Measurements from ENCODE around the gene GDAP2. TPM values are rescaled to one million over a fixed set of nuclear protein-coding genes. Genes with fewer than 3 reads are reported as not detected.

Gene GDAP2
- total and polyA plus RNA-seq, 10 donors: 3.0 to 44.6 (median 33.3) TPM

DNA sequence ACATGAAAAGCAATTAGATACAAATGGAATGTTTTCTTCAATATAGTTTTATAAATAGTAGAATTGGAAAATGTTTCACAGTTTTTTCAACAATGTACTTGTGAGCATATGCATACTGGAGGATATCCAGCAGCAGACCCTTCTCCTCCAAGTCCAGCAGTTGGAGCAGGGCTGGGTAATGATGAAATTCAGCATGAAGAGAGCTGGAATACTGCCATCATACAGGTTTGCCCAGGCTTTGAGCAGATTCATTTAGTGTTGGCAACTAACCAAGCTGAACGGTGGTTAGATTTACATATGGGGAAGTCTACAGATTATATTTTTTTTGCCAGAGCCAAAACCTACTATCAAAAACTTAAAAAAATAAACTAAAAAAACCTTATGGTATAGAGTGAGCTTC, 38.5 kb upstream of the GDAP2 start:
- Histone ChIP-seq H3K4me1 (no peaks in the 10 kb centered on the region), H3K36me3 (peaks cover 0 to 12% (median 2%) of the 10 kb centered on the region in 6 donors), H3K4me3 (no peak overlapping the region), H3K9me3 (no peaks in the 10 kb centered on the region), H3K27me3 (replicated peaks in 1 of 7) (no peaks in the 10 kb centered on the region), H3K27ac (no peak overlapping the region)
- intact Hi-C loops (cut with DNase I; ENCODE audit: low total_unique reads): no loop called here
- 2 to 33% (median 18%) methylated on average over 1 of the region's 1 CpG for WGBS, 5 donors
- no peak for TF ChIP-seq POLR2A (IDR thresholded peaks at IDR 0.05)
- TF ChIP-seq POLR2AphosphoS5 (IDR thresholded peaks at IDR 0.05): no peak
- TF ChIP-seq, protein P1, sequence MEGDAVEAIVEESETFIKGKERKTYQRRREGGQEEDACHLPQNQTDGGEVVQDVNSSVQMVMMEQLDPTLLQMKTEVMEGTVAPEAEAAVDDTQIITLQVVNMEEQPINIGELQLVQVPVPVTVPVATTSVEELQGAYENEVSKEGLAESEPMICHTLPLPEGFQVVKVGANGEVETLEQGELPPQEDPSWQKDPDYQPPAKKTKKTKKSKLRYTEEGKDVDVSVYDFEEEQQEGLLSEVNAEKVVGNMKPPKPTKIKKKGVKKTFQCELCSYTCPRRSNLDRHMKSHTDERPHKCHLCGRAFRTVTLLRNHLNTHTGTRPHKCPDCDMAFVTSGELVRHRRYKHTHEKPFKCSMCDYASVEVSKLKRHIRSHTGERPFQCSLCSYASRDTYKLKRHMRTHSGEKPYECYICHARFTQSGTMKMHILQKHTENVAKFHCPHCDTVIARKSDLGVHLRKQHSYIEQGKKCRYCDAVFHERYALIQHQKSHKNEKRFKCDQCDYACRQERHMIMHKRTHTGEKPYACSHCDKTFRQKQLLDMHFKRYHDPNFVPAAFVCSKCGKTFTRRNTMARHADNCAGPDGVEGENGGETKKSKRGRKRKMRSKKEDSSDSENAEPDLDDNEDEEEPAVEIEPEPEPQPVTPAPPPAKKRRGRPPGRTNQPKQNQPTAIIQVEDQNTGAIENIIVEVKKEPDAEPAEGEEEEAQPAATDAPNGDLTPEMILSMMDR (IDR thresholded peaks at IDR 0.05 in 8 of 11, conservative IDR thresholded peaks at IDR 0.05 in 3 of 11): no peak
- no peak for DNase-seq

DNA sequence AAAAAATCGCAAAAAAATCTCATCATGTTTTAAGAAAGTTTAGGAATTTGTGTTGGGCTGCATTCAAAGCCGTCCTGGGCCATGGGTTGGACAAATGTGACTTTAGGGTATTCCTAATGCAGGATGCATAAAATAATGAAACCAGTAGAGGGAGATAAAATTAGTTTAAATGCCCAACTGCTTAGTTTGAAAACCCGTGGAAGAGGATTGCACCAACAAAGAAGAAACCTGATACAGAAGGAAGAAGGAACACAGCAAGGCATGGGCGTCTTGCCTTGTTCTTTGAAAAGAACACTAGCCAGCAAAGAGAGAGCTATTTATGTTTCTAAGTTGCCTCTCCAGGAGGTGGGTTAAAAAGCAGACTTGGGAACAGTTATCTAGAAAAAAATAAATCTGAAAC, 38.1 kb upstream of the GDAP2 start:
- TF ChIP-seq POLR2AphosphoS5 (IDR thresholded peaks at IDR 0.05) (no peak), POLR2A (IDR thresholded peaks at IDR 0.05) (no peak)
- TF ChIP-seq, protein P1 (IDR thresholded peaks at IDR 0.05 in 8 of 11, conservative IDR thresholded peaks at IDR 0.05 in 3 of 11): no peak
- no peak overlapping the region for H3K4me3 ChIP-seq
- no peaks in the 10 kb centered on the region for H3K27me3 ChIP-seq (replicated peaks in 1 of 7)
- no peaks in the 10 kb centered on the region for H3K4me1 ChIP-seq
- whole genome bisulfite sequencing, 5 donors: 56 to 67% (median 62%) methylated on average over 4 of the region's 4 CpGs
- H3K36me3 ChIP-seq: peaks cover 0 to 14% (median 6%) of the 10 kb centered on the region in 6 donors
- intact Hi-C loops (cut with DNase I; ENCODE audit: low total_unique reads): no loop called here
- no peak for DNase-seq
- H3K9me3 ChIP-seq: no peaks in the 10 kb centered on the region
- H3K27ac ChIP-seq: no peak overlapping the region

DNA sequence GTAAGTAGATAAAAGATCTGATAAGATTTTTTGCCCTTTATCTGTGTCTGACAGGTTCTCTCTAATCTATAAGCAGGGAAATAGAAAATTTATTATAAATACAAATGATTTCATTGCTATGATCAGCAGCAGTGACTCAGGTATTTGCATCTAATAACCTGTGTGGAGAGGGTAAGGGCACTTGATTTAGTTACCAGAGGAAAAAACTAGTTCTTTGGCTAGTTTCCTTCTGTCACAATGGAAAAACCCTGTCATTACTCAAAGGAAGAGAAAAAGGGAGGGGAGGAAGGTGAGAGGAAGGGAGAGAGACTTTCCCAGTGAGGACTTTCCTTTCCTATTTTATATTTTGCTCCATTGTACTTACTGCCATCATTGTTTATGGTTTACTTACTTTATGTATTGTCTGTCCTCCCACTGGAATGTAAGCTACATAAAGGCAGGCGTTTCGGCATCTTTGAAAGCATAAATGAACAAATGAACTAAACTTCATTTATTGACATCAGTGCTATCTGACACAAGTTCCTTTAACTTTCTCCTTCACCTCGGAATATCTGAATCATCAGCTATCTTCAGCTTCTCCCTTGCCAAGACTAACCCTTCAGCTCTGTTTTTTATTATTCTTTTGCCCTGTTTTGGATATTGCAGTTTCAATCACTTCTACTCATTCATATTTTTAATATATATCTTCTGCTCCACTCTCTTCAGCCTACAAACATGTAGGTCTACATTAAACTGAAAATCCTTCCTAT, 35.0 kb upstream of the GDAP2 start:
- H3K4me1 ChIP-seq: no peaks in the 10 kb centered on the region
- TF ChIP-seq POLR2A (IDR thresholded peaks at IDR 0.05) (no peak), POLR2AphosphoS5 (IDR thresholded peaks at IDR 0.05) (no peak)
- TF ChIP-seq, protein P1 (IDR thresholded peaks at IDR 0.05 in 8 of 11, conservative IDR thresholded peaks at IDR 0.05 in 3 of 11): no peak
- no peak overlapping the region for H3K4me3 ChIP-seq
- intact Hi-C loops (cut with DNase I; ENCODE audit: low total_unique reads): no loop called here
- 91 to 96% (median 95%) methylated on average over 3 of the region's 3 CpGs for WGBS, 5 donors
- H3K9me3 ChIP-seq: no peaks in the 10 kb centered on the region
- no peak overlapping the region for H3K27ac ChIP-seq
- no peak for DNase-seq
- H3K27me3 ChIP-seq (replicated peaks in 1 of 7): no peaks in the 10 kb centered on the region
- peaks cover 0 to 44% (median 20%) of the 10 kb centered on the region in 6 donors for H3K36me3 ChIP-seq

GRCh38 chr1:117959364-117959763, 29.9 kb upstream of the GDAP2 start:
- 75 to 85% (median 81%) methylated on average over 3 of the region's 3 CpGs for WGBS, 5 donors

More at GRCh38 chr1:117959364-117959763, 29.9 kb upstream of the GDAP2 start:
- DNase-seq: no peak
- intact Hi-C loops (cut with DNase I; ENCODE audit: low total_unique reads): no loop called here
- Histone ChIP-seq H3K27me3 (replicated peaks in 1 of 7) (no peaks in the 10 kb centered on the region), H3K4me3 (no peak overlapping the region), H3K4me1 (no peaks in the 10 kb centered on the region), H3K27ac (no peak overlapping the region), H3K9me3 (no peaks in the 10 kb centered on the region), H3K36me3 (peaks cover 0 to 89% (median 67%) of the 10 kb centered on the region in 6 donors)
- TF ChIP-seq, protein P1 (IDR thresholded peaks at IDR 0.05 in 8 of 11, conservative IDR thresholded peaks at IDR 0.05 in 3 of 11): no peak
- TF ChIP-seq POLR2AphosphoS5 (IDR thresholded peaks at IDR 0.05) (no peak), POLR2A (IDR thresholded peaks at IDR 0.05) (no peak)
